ENCODE data around the gene SLC35E2B. TPM values are rescaled to one million over a fixed set of nuclear protein-coding genes. Genes with fewer than 3 reads are reported as not detected.
A peak's percentile ranks its signal among the peaks of the same experiment; 100 is the strongest.
"Not testable (repeated sequence)": the region's sequence is repeated elsewhere in the genome, so short reads cannot be mapped to it uniquely, and the experiment has no call there.

Gene SLC35E2B
- total and polyA plus RNA-seq, 9 donors, result 24.7 to 59.2 (median 40.1) TPM

- Histone ChIP-seq H3K36me3 (no peaks in the 10 kb centered on the region), H3K4me3 (no peak overlapping the region), H3K4me1 (ENCODE audit: insufficient read depth) (no peaks in the 10 kb centered on the region), H3K9me3 (no peaks in the 10 kb centered on the region), H3K27ac (no peak overlapping the region), H3K27me3 (no peaks in the 10 kb centered on the region)
- no peak for TF ChIP-seq EP300 (IDR thresholded peaks at IDR 0.05)
- 89 to 93% (median 89%) methylated on average over 17 of the region's 17 CpGs for WGBS, 3 donors
- DNase-seq, result peak in 2 of 5 donors; percentile 10 to 12
- intact Hi-C loops (cut with DNase I), result no loop called here
These were observed 38.3 kb upstream of the SLC35E2B start for GRCh38 chr1:1730870-1731269.

GRCh38 chr1:1730230-1730629, 37.6 kb upstream of the SLC35E2B start:
- peak in 2 of 5 donors; percentile 8 for DNase-seq
- H3K4me1 ChIP-seq (ENCODE audit: insufficient read depth); H3K4me3 ChIP-seq; intact Hi-C loops (cut with DNase I); H3K9me3 ChIP-seq; H3K36me3 ChIP-seq; H3K27ac ChIP-seq; H3K27me3 ChIP-seq: not testable (repeated sequence)
- 86% methylated on average over 7 of the region's 13 CpGs; no CpG with 5 or more reads in 2 of the 3 donors for WGBS, 3 donors

- H3K27ac ChIP-seq; H3K27me3 ChIP-seq; H3K36me3 ChIP-seq; H3K9me3 ChIP-seq; H3K4me3 ChIP-seq; H3K4me1 ChIP-seq (ENCODE audit: insufficient read depth): not testable (repeated sequence)
- intact Hi-C loops (cut with DNase I), result loop anchor here in 1 of 4 donors (5.0 kb wide), 1 partner anchor 62 kb away; no protein-coding TSS in a partner anchor
- WGBS, 3 donors, result 86 to 95% (median 89%) methylated on average over 11 to 18 of the region's 18 CpGs
- DNase-seq, result peak in 2 of 5 donors; percentile 2 to 5
These were observed 36.7 kb upstream of the SLC35E2B start for GRCh38 chr1:1729116-1729816.

- H3K27ac ChIP-seq; H3K9me3 ChIP-seq; H3K4me3 ChIP-seq; H3K27me3 ChIP-seq; H3K4me1 ChIP-seq (ENCODE audit: insufficient read depth); H3K36me3 ChIP-seq: not testable (repeated sequence)
- DNase-seq, result peak in 1 of 5 donors; percentile 3
- 63 to 78% (median 73%) methylated on average over 11 to 14 of the region's 14 CpGs for WGBS, 3 donors
- intact Hi-C loops (cut with DNase I), result loop anchor here in 1 of 4 donors (5.0 kb wide), 1 partner anchor 61 kb away; no protein-coding TSS in a partner anchor
These were observed 35.9 kb upstream of the SLC35E2B start for GRCh38 chr1:1728308-1729005.

GRCh38 chr1:1727131-1727651, 34.6 kb upstream of the SLC35E2B start:
- intact Hi-C loops (cut with DNase I), result loop anchor here in 1 of 4 donors (5.0 kb wide), 1 partner anchor 60 kb away; no protein-coding TSS in a partner anchor
- WGBS, 3 donors, result 75 to 83% (median 82%) methylated on average over 11 of the region's 12 CpGs
- not testable (repeated sequence) for H3K4me3 ChIP-seq; H3K27me3 ChIP-seq; H3K4me1 ChIP-seq (ENCODE audit: insufficient read depth); H3K9me3 ChIP-seq; H3K27ac ChIP-seq; H3K36me3 ChIP-seq
- DNase-seq, result peak in 1 of 5 donors; percentile 10

- DNase-seq, result peak in 3 of 5 donors; percentile 26 to 39 (median 33)
- intact Hi-C loops (cut with DNase I), result loop anchor here in 1 of 4 donors (5.0 kb wide), 1 partner anchor 59 kb away; no protein-coding TSS in a partner anchor
- H3K4me1 ChIP-seq (ENCODE audit: insufficient read depth), result not testable (repeated sequence)
These were observed 33.5 kb upstream of the SLC35E2B start for GRCh38 chr1:1726088-1726487.

GRCh38 chr1:1724035-1724864, 31.7 kb upstream of the SLC35E2B start, which contains the start of gene CDK11A:
TSS of gene CDK11A (minus strand) at chr1:1724357. CDS start at chr1:1722818, 1,539 bp downstream.
- Histone ChIP-seq H3K27ac (peak within 1 kb of the TSS; percentile 34 to 73), H3K4me3 (peak within 1 kb of the TSS; percentile 71)
- H3K9me3 ChIP-seq; H3K36me3 ChIP-seq; H3K4me1 ChIP-seq (ENCODE audit: insufficient read depth); H3K27me3 ChIP-seq; intact Hi-C loops (cut with DNase I): not testable (repeated sequence)
- 0% methylated on average over 33 to 50 of the region's 78 CpGs for WGBS, 3 donors
- peak; percentile 96 to 99 (median 97) for DNase-seq
- peak; percentile 69 for TF ChIP-seq POLR2A (IDR thresholded peaks at IDR 0.05)
- peak in 2 of 3 donors; percentile 49 to 56 for TF ChIP-seq CTCF (IDR thresholded peaks at IDR 0.05)

More at GRCh38 chr1:1726088-1726487, 33.5 kb upstream of the SLC35E2B start:
- H3K27ac ChIP-seq, H3K4me3 ChIP-seq, H3K27me3 ChIP-seq, H3K36me3 ChIP-seq, H3K9me3 ChIP-seq: not testable (repeated sequence)
- 91 to 93% (median 92%) methylated on average over 17 of the region's 17 CpGs for WGBS, 3 donors
